ENCODE measurements around the gene ALDH9A1.

GRCh38 chr1:165742194-165742593 lies 43.8 kb upstream of the ALDH9A1 start:
- no peak for TF ChIP-seq CTCF (IDR thresholded peaks at IDR 0.05 in 4 of 5, conservative IDR thresholded peaks at IDR 0.05 in 1 of 5)
- no peak for TF ChIP-seq POLR2A (IDR thresholded peaks at IDR 0.05)
